Tibial nerve (tissue), 4 donors: ENCODE results near the gene CNRIP1.
"Not testable (repeated sequence)": the region's sequence is repeated elsewhere in the genome, so short reads cannot be mapped to it uniquely, and the experiment has no call there.

Experiments
- CTCF ChIP-seq, 5 experiments: fragments of 200-600 bp in 3 of 5; fragments of 450-650 bp in 2 of 5; sonication (generic) in 3 of 5; IDR thresholded peaks; one replicate each; pipeline ENCODE4 v1.5.1; 2016 to 2019; ENCODE audit warnings: antibody characterized with exemption in 5 of 5, mild to moderate bottlenecking in 3 of 5, moderate library complexity in 2 of 5
- EP300 ChIP-seq, 2 donors: sonication (generic); formaldehyde crosslinking; IDR thresholded peaks; one replicate each; pipeline ENCODE4 v1.6.1; 2017; ENCODE audit warnings: antibody characterized with exemption in 2 of 2, mild to moderate bottlenecking in 1 of 2
- POLR2A ChIP-seq, 2 donors: fragments of 450-650 bp; IDR thresholded peaks; one replicate each; pipeline ENCODE4 v1.6.1; 2017; ENCODE audit warnings: antibody characterized with exemption in 2 of 2, mild to moderate bottlenecking in 2 of 2, moderate library complexity in 2 of 2

DNA sequence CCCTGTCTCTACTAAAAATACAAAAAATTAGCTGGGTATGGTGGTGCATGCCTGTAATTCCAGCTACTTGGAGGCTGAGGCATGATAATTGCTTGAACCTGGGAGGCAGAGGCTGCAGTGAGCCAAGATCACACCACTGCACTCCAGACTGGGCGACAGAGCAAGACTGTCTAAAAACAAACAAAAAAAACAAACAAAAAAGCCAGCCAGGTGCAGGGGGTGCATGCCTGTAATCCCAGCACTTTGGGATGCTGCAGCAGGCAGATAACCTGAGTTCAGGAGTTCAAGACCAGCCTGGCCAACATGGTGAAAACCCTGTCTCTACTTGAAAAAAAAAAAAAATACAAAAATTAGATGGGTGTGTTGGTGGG is 15.9 kb downstream of the CNRIP1 start:
- not testable (repeated sequence) for TF ChIP-seq CTCF, EP300, POLR2A (IDR thresholded peaks at IDR 0.05)
